NCI-H187 (cell line): ENCODE data around the gene GSK3B.

Source experiments
- DNase-seq, 2 experiments: peaks; one replicate each; lab custom pipeline; 2025; lab: John Stamatoyannopoulos, UW

GSK3B gene

DNA sequence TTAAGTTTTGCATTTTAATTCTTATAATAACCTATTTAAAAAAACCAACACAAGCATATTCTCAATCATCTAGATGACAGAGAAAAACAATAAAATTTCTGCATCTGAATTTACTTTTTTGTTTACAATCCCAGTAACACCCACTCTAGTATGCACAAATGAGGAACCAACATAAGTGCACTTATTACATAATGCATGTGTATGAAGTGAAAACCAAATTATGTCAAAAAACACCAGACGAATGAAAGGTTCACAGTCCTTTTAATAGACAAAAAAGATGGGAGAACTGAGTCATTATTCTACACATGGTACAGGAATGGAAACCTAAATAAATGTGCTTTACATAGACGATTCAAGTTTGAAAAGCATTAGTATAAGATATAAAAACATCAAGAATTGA lies 220.6 kb downstream of the GSK3B start:
- DNase-seq = no peak

GRCh38 chr3:119872773-119873172 lies 221.5 kb downstream of the GSK3B start:
- DNase-seq = no peak

GRCh38 chr3:119871571-119871970 lies 222.7 kb downstream of the GSK3B start:
- no peak for DNase-seq

DNA sequence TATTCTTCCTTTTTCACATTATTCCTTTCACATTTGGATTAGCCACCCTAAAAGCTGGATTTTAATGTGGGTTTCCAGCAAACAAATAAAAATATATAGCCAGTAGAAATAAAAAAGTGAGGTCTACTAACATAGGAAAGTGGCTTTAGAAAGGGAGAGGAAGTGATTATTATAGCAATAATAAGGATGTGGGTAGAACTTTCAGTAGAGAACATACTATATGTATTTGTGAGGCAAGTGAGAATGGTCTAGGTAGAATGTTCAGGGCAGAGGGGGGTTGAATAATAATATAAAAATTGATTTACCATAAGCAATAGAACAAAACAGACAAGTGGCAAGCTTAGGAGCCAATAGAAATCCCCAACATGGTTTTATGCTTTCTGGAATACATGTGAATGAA lies 223.7 kb downstream of the GSK3B start:
- no peak for DNase-seq

GRCh38 chr3:119864476-119864875 lies 229.8 kb downstream of the GSK3B start:
- DNase-seq = no peak

- DNase-seq = no peak
Measured at GRCh38 chr3:119862616-119863015, 231.6 kb downstream of the GSK3B start.

GRCh38 chr3:119861681-119862080 lies 232.6 kb downstream of the GSK3B start:
- DNase-seq = no peak

DNA sequence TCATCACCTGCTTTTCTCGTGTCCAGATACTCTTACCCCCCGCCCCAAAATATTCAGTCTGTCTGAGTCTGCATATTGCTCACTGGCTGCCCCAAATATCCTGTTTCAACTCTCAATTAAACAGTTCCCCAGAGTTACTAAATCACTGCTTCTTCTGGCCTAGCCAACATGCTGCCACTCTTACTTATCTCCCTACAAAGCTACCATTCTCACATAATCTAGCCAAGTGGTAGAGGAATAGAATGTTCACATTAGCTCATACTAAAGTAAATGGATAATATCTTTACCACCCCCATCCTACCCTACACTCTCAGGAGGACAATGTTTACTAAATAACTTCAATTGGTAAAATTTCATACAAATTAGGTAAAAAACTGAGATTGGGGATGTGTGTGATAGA lies 234.5 kb downstream of the GSK3B start:
- no peak for DNase-seq

GRCh38 chr3:119858957-119859356 lies 235.3 kb downstream of the GSK3B start:
- no peak for DNase-seq

- no peak for DNase-seq
Measured at GRCh38 chr3:119856695-119857094, 237.6 kb downstream of the GSK3B start.

DNA sequence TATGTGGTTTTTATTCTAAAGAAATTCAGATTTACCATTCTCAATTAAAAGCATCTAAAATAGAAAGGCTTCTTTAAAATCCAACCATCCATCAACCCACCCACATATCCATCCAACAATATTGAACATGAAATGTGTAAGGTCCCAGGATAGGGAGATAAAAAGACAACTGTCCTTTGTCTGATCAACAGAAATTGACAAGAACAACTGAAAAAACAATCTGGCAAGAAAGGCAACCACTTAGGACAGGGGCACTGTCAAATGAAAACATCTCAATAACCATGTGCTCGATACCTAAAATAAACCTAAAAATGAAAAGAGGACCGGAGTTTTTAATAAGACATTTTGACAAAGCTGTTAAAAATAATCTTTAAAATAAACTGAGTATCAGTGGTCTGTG lies 245.1 kb downstream of the GSK3B start:
- DNase-seq = no peak

DNA sequence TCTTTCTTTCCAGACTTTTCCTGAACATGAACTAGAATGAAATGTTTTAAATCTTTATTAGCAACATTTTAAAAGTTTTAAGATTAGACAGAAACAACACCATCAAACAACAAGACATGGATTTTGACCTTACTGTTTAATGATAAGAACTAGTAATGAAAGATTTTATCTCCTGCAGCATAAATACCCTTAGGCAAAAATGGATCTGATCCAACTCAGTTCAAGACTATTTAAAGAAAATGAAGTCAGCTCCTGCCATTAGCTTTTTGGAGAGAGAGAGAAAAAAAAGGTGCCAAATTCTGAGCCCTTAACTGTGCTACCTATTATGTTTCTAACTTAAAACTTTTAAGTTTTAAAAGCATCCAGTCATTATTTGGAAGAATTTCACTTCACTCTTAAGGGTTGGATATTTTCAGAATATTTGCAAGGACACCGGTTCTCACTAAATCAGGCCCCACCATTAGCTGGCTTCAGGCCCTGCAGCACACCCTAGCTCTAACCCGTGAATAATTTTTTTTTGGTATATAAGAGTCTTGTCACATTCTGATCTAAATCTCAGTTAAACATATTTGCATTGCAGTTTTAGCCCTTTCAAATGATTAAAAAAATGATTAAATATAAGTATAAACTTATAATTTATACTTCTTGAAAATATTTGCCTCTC lies 252.3 kb downstream of the GSK3B start:
- DNase-seq = no peak

GRCh38 chr3:119835556-119835955 lies 258.7 kb downstream of the GSK3B start:
- no peak for DNase-seq

GRCh38 chr3:119834754-119835370 lies 259.4 kb downstream of the GSK3B start:
- DNase-seq = no peak

DNA sequence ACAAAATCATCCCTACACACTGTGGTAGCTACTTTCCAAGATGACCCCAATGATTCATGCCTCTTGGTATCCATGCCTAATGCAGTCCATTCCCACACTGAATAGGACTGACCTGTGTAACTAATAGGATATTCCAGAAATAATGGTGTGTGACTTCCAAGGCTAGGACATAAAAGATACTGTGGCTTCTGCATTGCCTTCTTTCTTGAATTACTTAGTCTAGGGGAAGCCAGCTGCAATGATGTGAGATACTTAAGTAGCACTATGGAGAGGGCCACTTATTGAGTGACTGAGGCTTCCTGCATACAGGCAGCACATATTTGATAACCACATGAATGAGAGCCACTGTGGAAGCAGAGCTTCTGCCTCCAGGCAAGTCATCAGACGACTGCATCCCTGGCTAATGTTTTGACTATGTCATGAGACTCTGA lies 262.3 kb downstream of the GSK3B start:
- no peak for DNase-seq

- no peak for DNase-seq
Measured at GRCh38 chr3:119831022-119831421, 263.2 kb downstream of the GSK3B start.

DNA sequence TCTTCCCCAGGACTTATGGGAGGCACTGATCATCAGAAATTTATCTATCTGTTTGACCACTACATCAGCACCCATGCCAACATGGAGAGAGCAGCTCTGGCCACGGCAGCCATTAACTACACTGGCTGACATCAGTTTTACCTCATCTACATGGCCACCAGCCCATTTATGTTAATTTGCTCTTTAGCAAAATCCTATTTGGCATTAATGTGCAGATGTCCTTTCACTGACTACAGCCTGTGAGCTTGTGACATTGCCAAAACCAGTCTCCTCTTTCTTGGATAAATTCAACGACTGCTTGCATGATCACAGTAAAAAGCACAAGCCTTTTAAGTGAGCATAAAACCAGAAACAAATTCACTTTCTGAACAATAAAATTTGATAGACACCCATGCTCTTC lies 264.8 kb downstream of the GSK3B start:
- no peak for DNase-seq

DNA sequence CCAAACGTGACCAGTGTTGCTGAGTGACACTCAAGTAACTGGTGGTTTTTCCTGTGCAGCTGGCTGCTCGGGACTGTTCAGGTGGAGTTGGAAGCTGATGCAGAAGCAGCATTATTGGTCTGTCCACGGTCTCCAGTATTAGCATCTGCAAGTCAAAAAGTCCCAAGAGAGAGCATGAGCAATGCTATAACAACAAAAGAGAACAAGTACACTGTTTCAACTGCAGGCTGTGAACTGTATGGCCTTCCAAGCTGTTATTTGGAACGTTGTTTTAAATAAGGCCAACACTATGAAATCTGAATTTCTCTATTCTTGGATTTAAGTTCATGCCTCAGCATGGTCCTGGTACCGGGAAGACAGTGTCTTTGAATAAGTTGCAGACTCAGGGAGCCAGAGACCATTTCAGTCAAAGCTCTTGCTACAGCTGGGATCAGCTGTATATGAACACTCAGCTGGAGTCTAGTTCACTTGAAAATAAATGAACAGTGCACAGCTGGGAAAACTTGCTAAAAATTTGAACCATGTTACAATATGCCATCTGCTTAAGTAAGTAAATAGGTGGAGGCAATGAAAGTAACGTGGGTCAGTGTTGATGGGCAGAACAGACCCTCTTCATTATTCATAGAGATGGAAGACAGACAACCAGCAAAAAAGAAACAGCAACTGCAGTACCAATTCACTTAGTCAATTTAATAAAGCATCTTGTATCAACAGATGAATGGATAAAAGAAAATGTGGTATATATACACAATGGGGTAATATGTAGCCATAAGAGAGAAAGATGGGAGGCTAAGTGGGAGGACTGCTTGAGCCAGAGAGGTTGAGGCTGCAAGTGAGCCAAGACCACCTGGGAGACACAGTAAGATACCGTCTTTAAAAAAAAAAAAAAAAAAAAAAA lies 267.3 kb downstream of the GSK3B start:
- DNase-seq = no peak

DNA sequence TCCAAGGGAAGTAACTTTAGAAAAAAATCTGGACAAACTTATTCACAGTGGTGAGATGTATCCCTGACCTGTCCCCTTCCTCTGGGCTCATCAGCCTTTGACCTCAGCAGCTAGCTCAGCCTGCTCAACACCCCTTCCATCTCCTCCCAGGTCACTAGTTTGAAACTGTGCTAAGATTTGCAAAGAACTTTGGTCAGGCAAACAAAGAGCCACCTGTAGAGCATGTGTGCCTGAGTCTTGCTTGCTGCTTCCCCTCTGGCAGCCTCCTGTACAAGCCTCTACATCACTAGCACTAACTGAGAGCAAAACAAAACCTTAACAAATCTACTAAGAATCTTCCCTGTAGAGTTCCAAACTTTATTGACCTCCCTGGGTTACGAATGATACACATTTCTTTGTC lies 268.4 kb downstream of the GSK3B start:
- DNase-seq = no peak

GRCh38 chr3:119819806-119820205 lies 274.4 kb downstream of the GSK3B start:
- no peak for DNase-seq

- DNase-seq = no peak
Measured at GRCh38 chr3:119818937-119819336, 275.3 kb downstream of the GSK3B start.

GRCh38 chr3:119817583-119818363 lies 276.5 kb downstream of the GSK3B start:
- DNase-seq = no peak
